Left forelimb (tissue), 1 donor: Measurements from ENCODE around the gene WNK2.

ENCODE experiments used
- DNase-seq: peaks from one replicate; pipeline ENCODE4 v3.0.0-alpha.2; 2018; ENCODE audit warnings: low spot score

The WNK2 gene

GRCh38 chr9:93254806-93255493 lies 71.0 kb downstream of the WNK2 start:
- peak; percentile 23 for DNase-seq

DNA sequence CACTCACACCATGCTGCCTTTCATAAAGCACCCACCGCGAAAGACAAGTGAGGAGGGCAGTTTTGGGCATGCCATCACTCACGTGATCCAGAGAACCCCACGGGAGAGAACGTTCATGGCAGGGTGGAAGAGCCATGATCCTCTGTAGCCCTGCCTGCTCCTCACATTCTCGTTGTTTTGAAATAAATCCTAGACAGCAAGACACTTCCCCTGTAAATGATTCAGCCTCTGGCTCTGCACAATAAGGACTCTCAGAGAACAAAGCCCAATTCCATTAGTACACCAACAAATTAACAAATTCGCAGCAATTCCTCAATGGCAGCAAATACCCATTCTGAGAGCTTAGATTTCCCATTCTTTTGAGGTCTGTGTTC lies 71.5 kb downstream of the WNK2 start:
- DNase-seq: no peak

DNA sequence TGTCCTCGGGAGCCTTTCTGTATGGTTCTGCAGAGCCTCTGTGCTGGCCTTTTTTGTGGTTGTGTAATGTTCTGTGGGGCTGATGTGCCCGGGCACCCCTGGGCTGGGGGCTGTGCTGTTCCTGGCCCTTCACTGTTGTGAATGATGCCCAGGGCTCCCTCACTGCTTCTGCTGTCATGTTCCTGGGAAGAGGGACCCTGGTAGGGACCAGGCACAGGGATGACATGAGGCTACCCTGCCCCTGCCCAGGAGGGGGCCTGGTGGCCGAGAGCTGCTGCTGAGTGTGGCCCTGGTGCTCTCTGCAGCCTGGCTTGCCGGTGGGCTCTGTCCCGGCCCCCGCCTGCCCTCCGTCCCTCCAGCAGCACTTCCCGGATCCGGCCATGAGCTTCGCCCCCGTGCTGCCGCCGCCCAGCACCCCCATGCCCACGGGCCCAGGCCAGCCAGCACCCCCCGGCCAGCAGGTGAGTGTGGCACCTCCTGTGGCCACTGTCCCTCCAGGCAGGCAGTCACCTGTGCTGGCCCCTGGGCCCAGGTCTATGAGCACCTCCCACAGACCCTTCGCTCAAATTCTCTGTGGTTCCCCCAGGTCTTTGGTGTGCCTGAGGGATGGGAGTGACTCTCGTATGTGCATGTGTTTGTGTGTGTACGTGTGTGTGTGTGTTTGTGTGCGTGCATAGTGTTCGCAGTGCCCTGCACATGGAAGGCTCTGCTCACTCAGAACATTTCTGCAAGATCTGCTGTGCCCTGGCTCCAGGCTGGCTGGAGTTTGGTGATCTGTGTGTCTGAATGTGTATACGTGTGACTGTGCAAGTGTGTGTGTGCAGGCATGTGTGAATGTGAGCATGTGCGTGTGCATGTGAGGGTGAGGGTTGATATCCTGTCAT lies 72.3 kb downstream of the WNK2 start:
- peak; percentile 51 for DNase-seq

DNA sequence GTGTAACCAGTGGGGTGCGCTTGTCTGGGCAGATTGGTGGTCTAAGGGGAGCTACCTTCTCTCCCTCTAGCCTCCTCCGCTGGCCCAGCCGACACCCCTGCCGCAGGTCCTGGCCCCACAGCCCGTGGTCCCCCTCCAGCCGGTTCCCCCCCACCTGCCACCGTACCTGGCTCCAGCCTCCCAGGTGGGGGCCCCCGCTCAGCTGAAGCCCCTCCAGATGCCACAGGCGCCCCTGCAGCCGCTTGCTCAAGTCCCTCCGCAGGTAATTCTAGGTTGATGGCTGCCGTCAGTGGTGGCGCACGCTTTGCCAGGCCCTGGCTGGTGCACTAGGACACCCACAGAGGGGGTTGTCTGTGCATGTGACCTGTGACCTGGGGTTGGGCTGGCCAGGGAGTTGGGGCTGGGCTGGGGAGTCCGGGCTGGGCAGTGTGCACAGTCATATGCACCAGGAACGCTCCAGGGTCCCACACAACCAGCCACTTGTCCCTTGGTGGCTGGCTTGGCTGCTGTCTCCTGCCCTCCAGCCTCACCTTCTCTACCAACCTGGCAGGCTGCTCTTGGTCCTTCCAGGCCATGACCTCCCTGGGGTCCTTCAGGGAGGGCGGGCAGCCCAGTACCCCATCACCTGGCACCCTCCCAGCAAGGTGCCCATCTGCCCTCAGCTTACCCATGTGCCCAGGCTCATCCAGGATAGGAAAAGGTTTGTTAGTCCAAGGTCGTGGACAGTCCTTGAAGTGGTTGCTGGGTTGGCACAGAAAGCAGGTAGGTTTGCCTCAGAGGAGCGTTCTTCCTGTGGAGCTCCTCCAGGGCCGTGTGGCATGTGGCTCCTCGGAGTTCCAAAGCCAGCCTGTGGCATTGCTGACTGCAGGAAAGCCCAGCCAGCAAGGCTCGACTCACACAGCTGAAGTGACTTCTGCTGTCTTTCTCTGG lies 73.2 kb downstream of the WNK2 start:
- peak; percentile 57 for DNase-seq

GRCh38 chr9:93257808-93258331 lies 73.9 kb downstream of the WNK2 start:
- no peak for DNase-seq

- no peak for DNase-seq
Observed at GRCh38 chr9:93258419-93258817, 74.5 kb downstream of the WNK2 start.

- peak; percentile 49 for DNase-seq
Observed at GRCh38 chr9:93258818-93259489, 75.0 kb downstream of the WNK2 start.

DNA sequence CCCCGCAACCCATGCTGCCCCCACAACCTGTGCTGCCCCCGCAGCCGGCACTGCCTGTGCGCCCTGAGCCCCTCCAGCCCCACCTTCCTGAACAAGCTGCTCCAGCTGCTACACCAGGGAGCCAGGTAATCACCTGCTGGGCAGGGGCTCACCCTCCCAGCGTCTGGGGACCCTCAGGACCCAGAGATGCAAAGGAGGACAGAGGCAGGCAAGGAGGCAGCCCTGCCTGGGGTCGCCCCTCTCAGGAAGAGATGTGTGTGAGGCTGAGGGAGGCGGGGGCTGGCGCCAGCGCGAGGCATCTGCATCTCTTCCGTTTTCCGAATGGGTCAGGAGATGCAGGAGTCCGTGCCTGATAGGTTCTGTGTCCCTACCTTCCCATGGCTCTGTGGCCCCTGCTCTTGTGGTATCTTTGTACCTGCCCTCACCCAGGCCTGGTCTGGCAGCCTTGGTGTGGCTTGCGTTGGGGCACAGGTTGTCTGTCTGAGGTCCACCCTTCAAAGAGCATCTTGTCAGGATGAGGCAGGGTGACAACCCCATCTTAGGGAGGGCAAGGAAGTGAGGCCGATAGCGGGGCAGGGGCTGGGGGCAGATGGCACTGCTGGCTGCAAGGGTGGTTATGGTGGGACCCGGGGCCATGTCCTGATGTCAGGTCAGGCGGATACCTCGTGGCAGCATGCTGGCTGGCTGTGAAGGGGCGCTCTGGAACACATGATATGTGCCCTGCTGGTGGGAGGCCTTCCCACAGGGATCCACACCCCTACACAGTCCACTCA lies 75.7 kb downstream of the WNK2 start:
- peak; percentile 55 for DNase-seq

DNA sequence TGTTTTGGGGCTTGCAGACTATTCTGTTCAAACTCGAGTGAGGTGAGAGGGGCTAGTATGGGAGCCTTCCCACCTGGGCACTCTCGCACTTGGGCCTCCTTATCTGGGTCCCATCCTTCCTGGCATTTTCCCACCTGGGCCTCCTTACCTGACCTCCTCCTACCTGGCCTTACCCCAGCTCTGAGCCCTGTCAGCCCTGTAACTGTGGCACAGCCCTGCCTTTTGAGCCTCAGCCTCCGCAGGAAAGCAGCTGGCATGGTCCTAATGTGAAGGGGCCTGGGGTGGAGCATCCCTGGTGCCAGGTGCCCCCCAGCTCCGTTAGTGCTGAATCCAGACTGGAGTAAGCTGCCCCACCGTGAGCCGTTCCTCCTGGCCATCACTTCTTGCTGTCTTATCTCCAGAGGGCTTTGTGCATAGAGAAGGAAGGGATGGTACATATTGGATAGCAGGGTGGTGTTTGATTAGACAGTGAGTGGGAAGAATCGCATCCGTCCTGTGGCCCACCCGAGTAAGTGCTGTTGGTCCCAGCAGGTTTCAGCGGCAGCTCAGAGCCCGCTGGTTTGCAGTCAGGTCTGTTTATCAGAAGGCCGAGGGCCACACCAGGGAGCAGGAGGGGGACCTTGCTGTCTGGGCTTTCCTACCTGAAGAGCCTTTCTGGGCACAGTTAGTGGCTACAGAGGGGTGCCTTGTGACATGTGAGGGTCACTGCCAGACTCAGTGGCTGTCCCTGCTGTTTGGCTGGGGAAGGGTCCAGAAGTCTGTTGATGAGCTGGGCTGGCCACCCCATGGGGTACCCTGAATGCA lies 76.5 kb downstream of the WNK2 start:
- no peak for DNase-seq

- DNase-seq: no peak
Observed at GRCh38 chr9:93261281-93261680, 77.3 kb downstream of the WNK2 start.

DNA sequence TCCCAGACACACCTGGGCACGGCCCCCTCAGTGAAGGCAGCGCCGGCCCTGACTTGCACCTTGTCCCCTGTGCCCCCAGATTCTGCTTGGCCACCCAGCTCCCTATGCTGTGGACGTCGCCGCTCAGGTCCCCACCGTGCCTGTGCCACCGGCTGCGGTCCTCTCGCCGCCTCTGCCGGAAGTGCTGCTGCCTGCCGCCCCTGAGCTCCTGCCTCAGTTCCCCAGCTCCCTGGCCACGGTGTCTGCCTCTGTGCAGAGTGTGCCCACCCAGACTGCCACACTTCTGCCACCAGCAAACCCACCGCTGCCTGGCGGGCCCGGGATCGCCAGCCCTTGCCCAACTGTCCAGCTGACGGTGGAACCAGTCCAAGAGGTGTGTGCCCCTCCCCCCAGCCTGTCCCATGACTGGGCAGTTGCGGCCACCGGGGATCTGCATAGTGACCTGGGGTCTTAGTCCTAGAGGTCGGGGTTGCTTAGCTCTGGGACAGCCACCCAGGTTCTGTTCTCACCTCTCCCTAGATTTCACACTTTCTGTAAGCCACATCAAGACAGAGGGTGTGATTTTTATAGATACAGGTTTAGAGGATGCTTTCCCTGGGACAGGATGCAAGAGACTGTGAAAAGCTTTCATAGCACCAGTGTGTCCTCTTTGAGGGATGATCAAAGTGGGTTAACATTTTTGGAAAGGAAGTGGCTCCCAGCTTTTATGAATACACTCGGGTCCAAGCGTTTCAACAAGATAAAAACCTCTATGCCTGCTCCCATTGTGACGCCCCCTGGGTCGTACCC lies 78.0 kb downstream of the WNK2 start:
- DNase-seq: peak; percentile 56

DNA sequence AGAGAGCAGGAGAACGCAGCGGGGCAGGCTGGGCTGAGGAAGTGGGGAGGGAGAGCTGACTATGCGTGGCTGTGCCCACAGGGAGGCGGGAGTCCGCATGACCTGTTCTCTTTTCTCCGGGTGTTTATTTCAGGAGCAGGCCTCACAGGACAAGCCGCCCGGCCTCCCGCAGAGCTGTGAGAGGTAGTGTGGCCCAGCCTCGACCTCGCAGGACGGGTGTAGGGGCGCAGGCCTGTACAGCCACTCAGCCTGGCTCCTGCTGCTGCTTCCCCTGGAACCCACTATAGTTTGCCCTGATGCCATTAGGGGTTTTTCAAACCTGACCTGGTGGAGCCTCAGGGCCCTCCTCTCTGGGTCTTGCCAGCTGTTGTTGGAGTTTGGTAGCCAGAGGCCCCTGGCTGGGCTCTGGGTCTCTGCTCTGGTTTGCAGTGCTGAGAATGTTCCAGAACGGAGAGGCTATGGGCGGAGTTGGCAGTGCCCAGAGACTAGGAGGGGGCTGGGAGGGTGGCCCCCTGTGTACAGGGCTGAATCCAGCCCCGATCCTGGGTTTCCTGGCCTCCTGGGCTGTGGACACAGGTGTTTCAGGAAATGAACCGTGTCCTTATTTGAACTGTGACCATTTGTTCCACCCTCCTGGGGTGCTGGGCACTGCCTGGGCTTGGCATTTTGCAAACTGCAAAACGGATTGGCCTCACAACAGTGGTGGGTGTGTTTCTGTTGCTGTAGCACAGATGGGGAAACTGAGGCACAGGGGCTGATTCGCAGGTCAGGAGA lies 78.8 kb downstream of the WNK2 start:
- DNase-seq: peak; percentile 50

DNA sequence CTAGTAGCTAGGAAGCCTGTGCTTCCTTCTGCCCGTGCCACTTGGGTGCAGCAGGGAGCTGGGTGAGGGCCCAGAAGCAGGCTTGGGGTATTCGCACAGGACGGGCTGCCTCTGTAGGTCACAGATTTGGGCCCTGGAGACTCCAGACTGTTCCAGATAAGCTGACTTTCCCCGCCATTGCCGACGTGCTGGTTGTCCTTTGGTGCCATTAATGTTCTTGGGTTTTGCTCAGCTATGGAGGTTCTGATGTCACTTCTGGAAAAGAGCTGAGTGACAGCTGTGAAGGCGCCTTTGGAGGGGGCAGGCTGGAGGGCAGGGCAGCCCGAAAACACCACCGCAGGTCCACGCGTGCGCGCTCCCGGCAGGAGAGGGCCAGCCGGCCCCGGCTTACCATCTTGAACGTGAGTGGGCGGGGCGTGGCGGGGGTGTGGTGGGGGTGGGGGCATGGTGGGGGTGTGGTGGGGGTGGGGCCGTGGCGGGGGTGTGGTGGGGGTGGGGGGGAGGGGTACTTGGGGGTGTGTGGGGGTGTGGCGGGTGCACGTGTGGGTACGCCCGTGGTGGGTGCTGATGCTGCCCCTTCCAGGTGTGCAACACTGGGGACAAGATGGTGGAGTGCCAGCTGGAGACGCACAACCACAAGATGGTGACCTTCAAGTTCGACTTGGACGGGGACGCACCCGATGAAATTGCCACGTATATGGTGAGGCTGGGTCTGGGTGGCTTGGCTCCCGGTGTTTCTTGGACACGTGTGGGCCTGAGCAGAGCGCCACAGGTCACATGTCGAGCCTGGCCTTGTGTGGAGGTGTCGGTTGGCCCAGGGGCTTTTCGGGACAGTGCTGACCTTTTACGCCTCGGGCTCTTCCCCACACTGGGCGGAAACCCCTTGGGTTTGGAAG lies 79.6 kb downstream of the WNK2 start:
- no peak for DNase-seq

DNA sequence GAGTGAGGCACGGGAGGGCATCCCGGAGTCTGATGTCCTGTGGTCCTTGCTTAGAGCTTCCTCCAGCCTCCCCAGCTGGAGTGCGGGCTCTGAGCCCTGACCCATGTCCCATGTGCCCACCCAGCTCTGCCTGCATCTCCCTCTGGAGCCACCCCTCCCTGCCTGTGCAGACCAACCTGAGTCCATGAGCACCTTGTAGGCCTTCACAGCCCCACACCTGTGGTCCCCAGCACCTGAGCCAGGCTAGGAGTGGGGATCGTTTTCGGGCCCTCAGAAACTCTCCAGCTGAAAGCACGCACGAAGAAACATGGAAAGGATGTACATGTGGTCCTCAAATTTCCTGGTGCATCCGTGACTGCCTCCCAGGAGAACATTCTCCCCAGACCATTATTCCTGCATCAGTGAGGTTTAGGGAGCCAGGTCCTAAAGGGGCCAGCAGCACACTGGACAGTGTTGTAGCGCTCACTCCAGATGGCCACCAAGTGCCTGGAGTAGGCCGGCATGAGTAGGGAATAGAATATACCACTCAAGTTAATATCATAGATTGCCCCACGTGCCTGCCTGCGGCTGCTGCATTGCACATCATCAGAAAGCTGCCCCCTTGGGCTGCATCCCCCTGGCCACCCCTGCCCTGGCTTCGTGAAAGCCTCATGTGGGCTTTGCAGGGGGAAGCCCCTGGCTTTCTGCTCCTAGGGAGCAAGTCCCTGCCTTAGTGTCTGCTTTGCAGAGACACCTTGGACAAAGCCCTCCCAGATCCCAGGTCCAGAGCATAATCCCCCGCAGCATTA lies 80.6 kb downstream of the WNK2 start:
- DNase-seq: no peak

DNA sequence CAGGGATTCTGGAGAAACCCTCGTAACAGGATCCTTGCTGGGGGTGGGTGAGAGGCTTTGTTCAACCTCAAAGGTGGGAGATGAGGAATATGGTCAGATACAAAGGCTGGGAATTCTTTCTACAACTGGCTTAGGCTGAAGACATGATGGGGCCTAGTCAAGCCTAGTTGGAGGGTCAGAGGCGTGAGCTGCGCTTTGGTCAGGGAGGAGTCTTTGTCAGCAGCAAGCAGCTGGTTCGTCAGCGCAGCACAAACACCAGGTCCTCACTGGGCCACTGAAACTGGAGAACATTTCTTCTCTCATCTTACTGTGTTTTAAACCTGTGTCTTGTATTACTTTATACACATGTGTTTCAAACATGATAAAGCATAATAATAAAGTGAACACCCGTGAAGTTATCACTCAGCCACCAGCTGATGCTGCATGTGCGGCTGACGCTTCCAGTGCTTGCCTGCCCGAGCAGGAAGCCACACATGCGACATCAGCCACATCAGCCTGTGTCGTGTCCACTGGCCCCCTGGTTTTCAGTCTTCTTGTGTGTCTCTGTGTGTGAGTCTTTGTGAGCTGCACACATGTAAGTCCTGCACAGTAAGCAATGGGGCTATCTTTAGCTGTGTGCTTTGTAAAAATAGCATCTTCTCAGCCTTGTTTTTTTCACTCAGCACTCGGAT lies 81.5 kb downstream of the WNK2 start:
- DNase-seq: no peak

DNA sequence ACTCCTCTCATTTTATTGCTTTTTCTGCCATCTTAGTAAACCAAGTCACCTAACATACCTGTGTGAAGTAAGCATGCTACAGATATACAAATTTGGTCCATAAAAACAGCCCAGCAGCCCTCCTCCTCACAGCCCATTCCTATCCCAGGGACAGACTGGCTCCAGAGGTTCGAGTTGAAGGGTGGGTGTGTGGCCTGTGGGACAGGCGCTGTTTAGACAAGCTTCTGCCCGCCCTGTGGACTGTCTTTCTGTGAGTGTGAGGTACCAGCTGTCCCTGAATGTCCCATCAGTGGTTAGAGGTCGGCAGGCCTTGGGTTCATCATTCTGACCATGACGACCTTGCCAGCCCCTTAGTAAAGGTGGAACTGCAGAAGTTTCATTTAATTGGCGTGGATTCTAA lies 82.0 kb downstream of the WNK2 start:
- no peak for DNase-seq
